ENCODE results near the gene SLC9C1.
"Not testable (repeated sequence)": the region's sequence is repeated elsewhere in the genome, so short reads cannot be mapped to it uniquely, and the experiment has no call there.

The SLC9C1 gene

GRCh38 chr3:112187300-112187699 lies 106.7 kb downstream of the SLC9C1 start:
- DNase-seq (ENCODE audit: low read depth in 2 of 2), result no peak

- not testable (repeated sequence) for DNase-seq (ENCODE audit: low read depth in 2 of 2)
These were observed 108.5 kb downstream of the SLC9C1 start for GRCh38 chr3:112185423-112186035.

GRCh38 chr3:112175646-112176045 lies 118.4 kb downstream of the SLC9C1 start:
- no peak for DNase-seq (ENCODE audit: low read depth in 2 of 2)

GRCh38 chr3:112175037-112175436 lies 119.0 kb downstream of the SLC9C1 start:
- DNase-seq (ENCODE audit: low read depth in 2 of 2), result no peak

GRCh38 chr3:112171144-112171543 lies 122.9 kb downstream of the SLC9C1 start:
- no peak for DNase-seq (ENCODE audit: low read depth in 2 of 2)

- DNase-seq (ENCODE audit: low read depth in 2 of 2), result no peak
These were observed 124.0 kb downstream of the SLC9C1 start for GRCh38 chr3:112170046-112170445.

- DNase-seq (ENCODE audit: low read depth in 2 of 2), result no peak
These were observed 126.3 kb downstream of the SLC9C1 start for GRCh38 chr3:112167758-112168157.

GRCh38 chr3:112149136-112149535 lies 144.9 kb downstream of the SLC9C1 start:
- DNase-seq (ENCODE audit: low read depth in 2 of 2), result no peak

GRCh38 chr3:112143689-112144088 lies 150.3 kb downstream of the SLC9C1 start:
- no peak for DNase-seq (ENCODE audit: low read depth in 2 of 2)

- no peak for DNase-seq (ENCODE audit: low read depth in 2 of 2)
These were observed 150.8 kb downstream of the SLC9C1 start for GRCh38 chr3:112143251-112143650.

- no peak for DNase-seq (ENCODE audit: low read depth in 2 of 2)
These were observed 152.7 kb downstream of the SLC9C1 start for GRCh38 chr3:112141293-112141692.

GRCh38 chr3:112140584-112140983 lies 153.4 kb downstream of the SLC9C1 start:
- DNase-seq (ENCODE audit: low read depth in 2 of 2), result no peak

GRCh38 chr3:112138219-112138969 lies 155.6 kb downstream of the SLC9C1 start:
- no peak for DNase-seq (ENCODE audit: low read depth in 2 of 2)

GRCh38 chr3:112137781-112138180 lies 156.2 kb downstream of the SLC9C1 start:
- DNase-seq (ENCODE audit: low read depth in 2 of 2), result no peak

- DNase-seq (ENCODE audit: low read depth in 2 of 2), result peak in 1 of 2 donors; percentile 20
These were observed 156.9 kb downstream of the SLC9C1 start for GRCh38 chr3:112136959-112137693.

GRCh38 chr3:112136046-112136445 lies 158.0 kb downstream of the SLC9C1 start:
- DNase-seq (ENCODE audit: low read depth in 2 of 2), result no peak

GRCh38 chr3:112134335-112135124 lies 159.5 kb downstream of the SLC9C1 start:
- no peak for DNase-seq (ENCODE audit: low read depth in 2 of 2)

GRCh38 chr3:112133626-112134334 lies 160.2 kb downstream of the SLC9C1 start:
- no peak for DNase-seq (ENCODE audit: low read depth in 2 of 2)

GRCh38 chr3:112132975-112133448 lies 161.0 kb downstream of the SLC9C1 start, which contains the start of gene GCSAM:
Gene GCSAM (minus strand): TSS chr3:112133248. CDS start chr3:112133120, 128 bp downstream.
- DNase-seq (ENCODE audit: low read depth in 2 of 2), result peak; percentile 18 to 40

GRCh38 chr3:112132554-112132953 lies 161.5 kb downstream of the SLC9C1 start:
- no peak for DNase-seq (ENCODE audit: low read depth in 2 of 2)

- no peak for DNase-seq (ENCODE audit: low read depth in 2 of 2)
These were observed 161.9 kb downstream of the SLC9C1 start for GRCh38 chr3:112132088-112132487.
